Astrocyte (in vitro differentiated cells and primary cell): ENCODE data around the gene ASCC2. TPM values are rescaled to one million over a fixed set of nuclear protein-coding genes. Genes with fewer than 3 reads are reported as not detected.
A peak's percentile ranks its signal among the peaks of the same experiment; 100 is the strongest.

Experiments used
- DNase-seq: peaks from one replicate; pipeline ENCODE4 v3.0.0-alpha.2; 2010; ENCODE audit warnings: low read depth
- FAIRE-seq: peaks from 2 replicates; lab custom pipeline; 2011; peaks lifted over from hg19 to GRCh38; lab: Jason Lieb, UNC
- H2AFZ ChIP-seq: 2 replicates; pipeline ENCODE4 v1.6.0; 2012; ENCODE audit warnings: low read depth, low read length, inconsistent platforms
- H3K27ac ChIP-seq: 2 replicates; pipeline ENCODE4 v1.5.1; 2011; ENCODE audit warnings: low read depth, low read length, inconsistent platforms
- H3K27me3 ChIP-seq: 2 replicates; pipeline ENCODE4 v1.6.0; 2011; ENCODE audit warnings: low read length, inconsistent platforms; ENCODE audit not compliant: insufficient read depth
- H3K36me3 ChIP-seq: 2 replicates; pipeline ENCODE4 v1.5.1; 2011; ENCODE audit warnings: low read length, inconsistent platforms; ENCODE audit not compliant: insufficient read depth
- H3K4me1 ChIP-seq: 2 replicates; pipeline ENCODE4 v1.5.1; 2011; ENCODE audit warnings: low read length, inconsistent platforms; ENCODE audit not compliant: insufficient read depth
- H3K4me2 ChIP-seq: 2 replicates; pipeline ENCODE4 v1.6.0; 2012; ENCODE audit warnings: low read length, inconsistent platforms
- H3K4me3 ChIP-seq: 2 replicates; pipeline ENCODE4 v1.5.1; 2011; ENCODE audit warnings: low read depth, mild to moderate bottlenecking, low read length, inconsistent platforms; ENCODE audit not compliant: insufficient read depth
- H3K79me2 ChIP-seq: 2 replicates; pipeline ENCODE4 v1.6.0; 2012; ENCODE audit warnings: mild to moderate bottlenecking, low read length, inconsistent platforms; ENCODE audit not compliant: insufficient read depth
- H3K9ac ChIP-seq: 2 replicates; pipeline ENCODE4 v1.6.0; 2012; ENCODE audit warnings: mild to moderate bottlenecking, low read length, inconsistent platforms
- H3K9me3 ChIP-seq: 2 replicates; pipeline ENCODE4 v1.5.1; 2012; ENCODE audit warnings: low read depth, mild to moderate bottlenecking, low read length, inconsistent platforms; ENCODE audit not compliant: insufficient read depth
- H4K20me1 ChIP-seq: 2 replicates; pipeline ENCODE4 v1.6.0; 2012; ENCODE audit warnings: low read length, inconsistent platforms; ENCODE audit not compliant: insufficient read depth
- H3K27ac Mint-ChIP-seq: one replicate; pipeline ENCODE4 v1.8.0; 2021; ENCODE audit warnings: mild to moderate bottlenecking, mixed read lengths; ENCODE audit not compliant: unreplicated experiment
- H3K27me3 Mint-ChIP-seq: one replicate; pipeline ENCODE4 v1.8.0; 2021; ENCODE audit warnings: low read depth, mixed read lengths; ENCODE audit not compliant: unreplicated experiment
- H3K36me3 Mint-ChIP-seq: one replicate; pipeline ENCODE4 v1.8.0; 2021; ENCODE audit warnings: low read depth, mixed read lengths; ENCODE audit not compliant: unreplicated experiment
- H3K4me1 Mint-ChIP-seq: one replicate; pipeline ENCODE4 v1.8.0; 2021; ENCODE audit warnings: low read depth, mixed read lengths; ENCODE audit not compliant: unreplicated experiment
- H3K4me3 Mint-ChIP-seq: one replicate; pipeline ENCODE4 v1.8.0; 2021; ENCODE audit warnings: mild to moderate bottlenecking, moderate library complexity, mixed read lengths; ENCODE audit not compliant: unreplicated experiment
- H3K9me3 Mint-ChIP-seq: one replicate; pipeline ENCODE4 v1.8.0; 2021; ENCODE audit warnings: mild to moderate bottlenecking, mixed read lengths; ENCODE audit not compliant: unreplicated experiment
- EZH2 ChIP-seq: IDR thresholded peaks from 2 replicates; pipeline ENCODE4 v1.6.1; 2012; ENCODE audit warnings: mild to moderate bottlenecking, low read length, inconsistent platforms; ENCODE audit not compliant: insufficient read depth
- total RNA-seq: library from RNA; stranded (reverse); gene quantifications from 2 replicates; pipeline ENCODE4 v1.2.1, GENCODE V29; 2021
- TF ChIP-seq, protein P1 (sequence below): IDR thresholded peaks from 2 replicates; pipeline ENCODE4 v1.5.1; 2011; ENCODE audit warnings: low read depth, mild to moderate bottlenecking, inconsistent platforms, low read length, moderate library complexity; ENCODE audit not compliant: insufficient read depth

ASCC2 gene
- total RNA-seq, 1 donor from 2014 or later, result 71.2 TPM

DNA sequence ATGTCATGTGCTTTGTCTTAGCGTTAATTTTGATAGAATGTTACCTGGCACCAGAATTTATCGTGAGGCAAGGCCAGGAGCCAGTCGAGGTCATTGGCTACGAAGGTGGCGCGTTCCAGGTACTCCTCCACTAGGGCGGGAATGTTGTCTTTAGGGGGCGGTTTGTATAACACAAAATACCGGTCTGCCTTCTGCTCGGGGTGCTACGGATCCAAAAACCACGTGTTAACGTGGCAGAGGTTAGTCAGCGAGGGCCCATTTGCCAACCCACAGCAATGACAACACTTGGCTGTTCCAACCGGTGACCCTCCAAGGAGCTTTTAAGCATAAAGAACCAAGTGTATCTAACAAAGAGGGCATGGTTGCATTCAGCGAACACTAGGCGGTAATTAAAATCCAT, 12.5 kb downstream of the ASCC2 start:
- Mint-ChIP-seq H3K4me1 (peaks cover 12% of the 10 kb centered on the region), H3K27me3 (no peaks in the 10 kb centered on the region), H3K36me3 (peaks cover 32% of the 10 kb centered on the region), H3K27ac (no peak overlapping the region), H3K9me3 (no peaks in the 10 kb centered on the region), H3K4me3 (no peak overlapping the region)
- TF ChIP-seq, protein P1, sequence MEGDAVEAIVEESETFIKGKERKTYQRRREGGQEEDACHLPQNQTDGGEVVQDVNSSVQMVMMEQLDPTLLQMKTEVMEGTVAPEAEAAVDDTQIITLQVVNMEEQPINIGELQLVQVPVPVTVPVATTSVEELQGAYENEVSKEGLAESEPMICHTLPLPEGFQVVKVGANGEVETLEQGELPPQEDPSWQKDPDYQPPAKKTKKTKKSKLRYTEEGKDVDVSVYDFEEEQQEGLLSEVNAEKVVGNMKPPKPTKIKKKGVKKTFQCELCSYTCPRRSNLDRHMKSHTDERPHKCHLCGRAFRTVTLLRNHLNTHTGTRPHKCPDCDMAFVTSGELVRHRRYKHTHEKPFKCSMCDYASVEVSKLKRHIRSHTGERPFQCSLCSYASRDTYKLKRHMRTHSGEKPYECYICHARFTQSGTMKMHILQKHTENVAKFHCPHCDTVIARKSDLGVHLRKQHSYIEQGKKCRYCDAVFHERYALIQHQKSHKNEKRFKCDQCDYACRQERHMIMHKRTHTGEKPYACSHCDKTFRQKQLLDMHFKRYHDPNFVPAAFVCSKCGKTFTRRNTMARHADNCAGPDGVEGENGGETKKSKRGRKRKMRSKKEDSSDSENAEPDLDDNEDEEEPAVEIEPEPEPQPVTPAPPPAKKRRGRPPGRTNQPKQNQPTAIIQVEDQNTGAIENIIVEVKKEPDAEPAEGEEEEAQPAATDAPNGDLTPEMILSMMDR, result no peak
- no peak for TF ChIP-seq EZH2
- H3K9ac ChIP-seq, result no peak overlapping the region
- peaks cover 22% of the 10 kb centered on the region for H3K36me3 ChIP-seq
- H3K27ac ChIP-seq, result no peak overlapping the region
- FAIRE-seq (no peak), DNase-seq (no peak)
- peaks cover 22% of the 10 kb centered on the region for H4K20me1 ChIP-seq
- no peaks in the 10 kb centered on the region for H3K79me2 ChIP-seq
- H3K4me3 ChIP-seq, result no peak overlapping the region
- H3K27me3 ChIP-seq, result no peaks in the 10 kb centered on the region
- peaks cover 13% of the 10 kb centered on the region for H3K4me1 ChIP-seq
- no peak overlapping the region for H2AFZ ChIP-seq
- no peaks in the 10 kb centered on the region for H3K9me3 ChIP-seq
- H3K4me2 ChIP-seq, result no peak overlapping the region

DNA sequence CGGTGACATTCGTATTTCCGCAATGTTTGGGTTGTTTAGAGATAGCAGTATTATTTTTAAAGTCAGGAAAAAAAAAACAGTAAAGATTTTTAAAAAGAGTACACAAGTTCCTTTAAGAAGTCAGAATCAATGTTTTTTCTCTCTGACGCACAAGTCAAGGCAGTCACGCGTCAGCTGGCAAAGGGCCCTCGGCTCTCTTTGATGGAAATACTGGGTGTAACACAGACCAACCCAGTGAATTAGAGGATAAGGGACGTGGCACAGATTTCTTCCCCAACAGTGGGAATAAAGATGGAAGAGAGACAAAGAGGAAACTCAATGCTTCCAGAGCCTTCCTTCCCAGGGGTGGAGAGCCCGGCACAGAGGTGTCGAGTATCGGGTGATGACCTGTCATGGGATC, 13.4 kb downstream of the ASCC2 start:
- no peak overlapping the region for H3K4me3 ChIP-seq
- FAIRE-seq, result no peak
- Mint-ChIP-seq H3K4me1 (peaks cover 12% of the 10 kb centered on the region), H3K36me3 (peaks cover 25% of the 10 kb centered on the region), H3K27me3 (no peaks in the 10 kb centered on the region), H3K4me3 (no peak overlapping the region), H3K27ac (no peak overlapping the region), H3K9me3 (no peaks in the 10 kb centered on the region)
- peaks cover 22% of the 10 kb centered on the region for H4K20me1 ChIP-seq
- no peaks in the 10 kb centered on the region for H3K9me3 ChIP-seq
- no peak overlapping the region for H3K9ac ChIP-seq
- H3K4me1 ChIP-seq, result peaks cover 13% of the 10 kb centered on the region
- no peaks in the 10 kb centered on the region for H3K79me2 ChIP-seq
- no peaks in the 10 kb centered on the region for H3K27me3 ChIP-seq
- no peak for DNase-seq
- no peak overlapping the region for H2AFZ ChIP-seq
- no peak overlapping the region for H3K27ac ChIP-seq
- TF ChIP-seq EZH2, result no peak
- peaks cover 25% of the 10 kb centered on the region for H3K36me3 ChIP-seq
- no peak overlapping the region for H3K4me2 ChIP-seq

DNA sequence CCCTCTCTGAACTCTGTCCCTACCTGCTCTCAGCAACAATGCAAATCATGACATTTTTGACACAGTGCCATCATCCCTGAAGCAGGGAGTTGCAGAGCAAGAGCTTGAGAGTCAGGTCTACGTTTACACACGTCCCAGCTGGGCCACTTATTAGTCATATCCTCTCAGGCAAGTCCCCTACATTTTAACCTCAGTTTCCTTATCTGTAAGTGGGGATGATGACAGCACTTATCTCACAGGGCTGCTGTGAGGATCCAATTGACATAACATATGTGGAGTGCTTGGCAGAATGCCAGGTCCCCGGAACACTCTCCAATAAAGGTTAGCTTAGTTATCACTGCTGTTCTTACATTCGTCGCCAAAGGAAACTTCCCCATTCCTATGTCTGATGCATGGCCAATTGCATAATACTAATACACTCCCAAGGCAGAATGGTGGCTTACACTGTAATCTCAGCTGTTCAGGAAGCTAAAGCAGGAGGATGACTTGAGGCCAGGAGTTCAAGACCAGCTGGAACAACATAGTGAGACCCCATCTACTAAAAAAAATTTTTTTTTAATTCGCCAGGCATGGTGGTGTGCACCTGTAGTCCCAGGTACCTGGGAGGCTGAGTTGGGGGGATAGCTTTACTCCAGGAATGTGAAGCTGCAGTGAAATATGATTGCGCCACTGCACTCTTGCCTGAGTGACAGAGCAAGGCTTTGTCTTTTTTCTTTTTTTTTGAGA, 16.6 kb downstream of the ASCC2 start:
- Histone ChIP-seq H3K27ac (peak overlapping the region; percentile 28), H3K4me3 (no peak overlapping the region), H3K79me2 (no peaks in the 10 kb centered on the region), H3K9me3 (no peaks in the 10 kb centered on the region), H3K4me1 (peaks cover 13% of the 10 kb centered on the region), H4K20me1 (peaks cover 4% of the 10 kb centered on the region), H3K9ac (no peak overlapping the region), H2AFZ (no peak overlapping the region), H3K36me3 (peaks cover 21% of the 10 kb centered on the region), H3K27me3 (no peaks in the 10 kb centered on the region), H3K4me2 (no peak overlapping the region)
- FAIRE-seq (peak; percentile 98), DNase-seq (peak; percentile 98)
- peaks cover 2% of the 10 kb centered on the region for H3K4me1 Mint-ChIP-seq
- no peaks in the 10 kb centered on the region for H3K9me3 Mint-ChIP-seq
- no peak for TF ChIP-seq EZH2
- TF ChIP-seq, protein P1, result no peak
- H3K36me3 Mint-ChIP-seq, result peaks cover 35% of the 10 kb centered on the region
- no peaks in the 10 kb centered on the region for H3K27me3 Mint-ChIP-seq
- peak overlapping the region; percentile 66 for H3K27ac Mint-ChIP-seq
- no peak overlapping the region for H3K4me3 Mint-ChIP-seq
